ENCODE measurements around the gene SERPINA5. TPM values are rescaled to one million over a fixed set of nuclear protein-coding genes. Genes with fewer than 3 reads are reported as not detected.

SERPINA5 gene
- total and polyA plus RNA-seq, 2 of the 8 experiments (the other 6 are each of a cell fraction or from before 2014, with no cell fraction given) = 1.8 to 1.9 TPM

DNA sequence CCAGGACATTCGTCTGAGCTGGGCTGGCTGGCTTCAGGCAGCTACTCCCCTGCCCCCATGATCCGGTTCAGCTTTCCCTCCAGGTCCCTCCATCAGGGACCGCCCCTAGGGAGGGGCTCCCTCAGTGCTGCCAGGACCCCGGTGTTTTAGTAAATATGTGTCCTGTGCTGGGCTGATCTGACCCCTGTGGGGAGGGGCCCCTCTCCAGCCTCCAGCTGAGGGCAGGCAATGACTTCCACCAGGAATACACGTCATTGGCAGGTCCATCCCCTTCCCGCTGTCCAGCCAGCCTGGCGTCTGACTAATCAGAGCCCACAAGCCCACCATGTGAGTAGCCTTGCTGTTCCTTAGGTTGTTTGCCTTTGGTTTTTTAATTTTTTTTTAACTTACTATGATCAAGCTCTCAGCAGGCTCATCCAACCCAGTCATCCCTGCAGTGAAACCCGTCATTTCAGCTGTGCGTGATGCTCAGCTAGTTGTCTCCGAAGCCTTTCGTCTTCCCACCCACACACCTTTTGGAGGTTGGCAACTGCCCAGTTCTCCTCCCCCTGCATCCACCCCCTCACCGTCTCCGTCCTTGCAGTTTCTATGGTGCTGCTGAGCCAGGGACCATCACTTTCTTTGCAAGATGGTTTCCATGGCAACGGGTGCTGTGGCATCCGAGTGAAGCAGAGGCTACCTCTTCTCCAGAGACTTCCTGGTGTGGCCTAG is 35.9 kb upstream of the SERPINA5 start (continued):
- TF ChIP-seq HDAC2 (IDR thresholded peaks at IDR 0.05; ENCODE audit: borderline replicate concordance in 1 of 2, low read depth in 2 of 2, low read length in 2 of 2) (no peak), CEBPB (IDR thresholded peaks at IDR 0.05; ENCODE audit: low read depth, low read length) (no peak), EP300 (IDR thresholded peaks at IDR 0.05; ENCODE audit: borderline replicate concordance in 1 of 2, low read depth in 2 of 2, low read length in 2 of 2) (no peak), GABPA (IDR thresholded peaks at IDR 0.05; ENCODE audit: borderline replicate concordance, insufficient read depth, low read length) (no peak), RAD21 (IDR thresholded peaks at IDR 0.05 in 1 of 2, conservative IDR thresholded peaks at IDR 0.05 in 1 of 2; ENCODE audit: low read depth in 2 of 2, low read length in 2 of 2) (no peak), PHF8 (conservative IDR thresholded peaks at IDR 0.05; ENCODE audit: low read depth, low read length) (no peak), TCF12 (IDR thresholded peaks at IDR 0.05; ENCODE audit: low read depth, low read length) (no peak), TEAD4 (IDR thresholded peaks at IDR 0.05; ENCODE audit: low read depth, low read length) (no peak)

Measured in H1 (cell line).